Neutrophil (primary cell): ENCODE data around the gene SORCS1.

ENCODE experiments used
- H3K27ac ChIP-seq: fragments of 200-600 bp; sonication (generic); 2 replicates; pipeline ENCODE4 v1.5.1; 2016; ENCODE audit warnings: mild to moderate bottlenecking, moderate library complexity
- H3K27me3 ChIP-seq: fragments of 200-600 bp; sonication (generic); 2 replicates; pipeline ENCODE4 v1.6.0; 2016; ENCODE audit warnings: mild to moderate bottlenecking
- H3K36me3 ChIP-seq: fragments of 200-600 bp; sonication (generic); 2 replicates; pipeline ENCODE4 v1.5.1; 2017
- H3K4me1 ChIP-seq, 2 experiments: fragments of 200-600 bp in 1 of 2; sonication (generic) in 1 of 2; 1 replicate in 1 of 2; 2 replicates in 1 of 2; pipeline versions ENCODE4 v1.5.1 to v1.6.1; 2013 to 2016; ENCODE audit warnings: low read depth in 1 of 2, low read length in 1 of 2, mild to moderate bottlenecking in 1 of 2, moderate library complexity in 1 of 2; ENCODE audit not compliant: control insufficient read depth in 1 of 2, insufficient read depth in 1 of 2
- H3K4me3 ChIP-seq, 2 experiments: fragments of 200-600 bp in 1 of 2; sonication (generic) in 1 of 2; 1 replicate in 1 of 2; 2 replicates in 1 of 2; pipeline ENCODE4 v1.5.1; 2013 to 2016; ENCODE audit warnings: low read depth in 1 of 2, low read length in 1 of 2, mild to moderate bottlenecking in 1 of 2, moderate library complexity in 1 of 2
- H3K9me3 ChIP-seq: fragments of 200-600 bp; sonication (generic); 2 replicates; pipeline ENCODE4 v1.5.1; 2016
- CTCF ChIP-seq: fragments of 200-600 bp; sonication (generic); IDR thresholded peaks from 2 replicates; pipeline ENCODE4 v1.5.1; 2016; ENCODE audit warnings: antibody characterized with exemption

The SORCS1 gene

GRCh38 chr10:106958589-106959361 lies 205.7 kb downstream of the SORCS1 start:
- Histone ChIP-seq H3K4me1 (peaks cover 23 to 24% of the 10 kb centered on the region in 2 experiments), H3K9me3 (no peaks in the 10 kb centered on the region), H3K36me3 (no peaks in the 10 kb centered on the region), H3K27ac (no peak overlapping the region), H3K4me3 (no peak overlapping the region), H3K27me3 (no peaks in the 10 kb centered on the region)
- no peak for TF ChIP-seq CTCF

- peaks cover 23 to 24% of the 10 kb centered on the region in 2 experiments for H3K4me1 ChIP-seq
- no peaks in the 10 kb centered on the region for H3K9me3 ChIP-seq
- no peak overlapping the region for H3K4me3 ChIP-seq
- H3K27me3 ChIP-seq = no peaks in the 10 kb centered on the region
- H3K36me3 ChIP-seq = no peaks in the 10 kb centered on the region
- H3K27ac ChIP-seq = no peak overlapping the region
- no peak for TF ChIP-seq CTCF
Observed at GRCh38 chr10:106957823-106958588, 206.5 kb downstream of the SORCS1 start.

- H3K4me3 ChIP-seq = no peak overlapping the region
- no peak overlapping the region for H3K27ac ChIP-seq
- no peaks in the 10 kb centered on the region for H3K36me3 ChIP-seq
- H3K9me3 ChIP-seq = no peaks in the 10 kb centered on the region
- TF ChIP-seq CTCF = no peak
- no peaks in the 10 kb centered on the region for H3K27me3 ChIP-seq
- H3K4me1 ChIP-seq = peaks cover 23 to 24% of the 10 kb centered on the region in 2 experiments
Observed at GRCh38 chr10:106956216-106956915, 208.1 kb downstream of the SORCS1 start.

- H3K27me3 ChIP-seq = no peaks in the 10 kb centered on the region
- no peaks in the 10 kb centered on the region for H3K9me3 ChIP-seq
- H3K36me3 ChIP-seq = no peaks in the 10 kb centered on the region
- no peak overlapping the region for H3K4me3 ChIP-seq
- peaks cover 22 to 23% of the 10 kb centered on the region in 2 experiments for H3K4me1 ChIP-seq
- H3K27ac ChIP-seq = no peak overlapping the region
- TF ChIP-seq CTCF = no peak
Observed at GRCh38 chr10:106955133-106955532, 209.4 kb downstream of the SORCS1 start.

GRCh38 chr10:106952033-106952432 lies 212.5 kb downstream of the SORCS1 start:
- H3K9me3 ChIP-seq = no peaks in the 10 kb centered on the region
- no peaks in the 10 kb centered on the region for H3K27me3 ChIP-seq
- no peaks in the 10 kb centered on the region for H3K4me1 ChIP-seq
- H3K36me3 ChIP-seq = no peaks in the 10 kb centered on the region
- no peak overlapping the region for H3K4me3 ChIP-seq
- no peak overlapping the region for H3K27ac ChIP-seq
- no peak for TF ChIP-seq CTCF
